Measurements from ENCODE around the gene SLIT3.
"Not testable (repeated sequence)": the region's sequence is repeated elsewhere in the genome, so short reads cannot be mapped to it uniquely, and the experiment has no call there.

Gene SLIT3

GRCh38 chr5:169114466-169115065 is 186.4 kb downstream of the SLIT3 start:
- H3K9me3 Mint-ChIP-seq, result no peaks in the 10 kb centered on the region
- H3K27me3 Mint-ChIP-seq, result no peaks in the 10 kb centered on the region
- H3K4me3 Mint-ChIP-seq, result no peak overlapping the region
- no peaks in the 10 kb centered on the region for H3K36me3 Mint-ChIP-seq
- no peak overlapping the region for H3K27ac Mint-ChIP-seq
- H3K4me1 Mint-ChIP-seq, result no peaks in the 10 kb centered on the region

GRCh38 chr5:169112016-169112415 is 188.9 kb downstream of the SLIT3 start:
- Mint-ChIP-seq H3K36me3 (no peaks in the 10 kb centered on the region), H3K27ac (no peak overlapping the region), H3K27me3 (no peaks in the 10 kb centered on the region), H3K4me1 (no peaks in the 10 kb centered on the region), H3K4me3 (no peak overlapping the region), H3K9me3 (no peaks in the 10 kb centered on the region)

- Mint-ChIP-seq H3K27me3 (peaks cover 1% of the 10 kb centered on the region), H3K4me3 (no peak overlapping the region), H3K36me3 (no peaks in the 10 kb centered on the region), H3K4me1 (no peaks in the 10 kb centered on the region), H3K27ac (no peak overlapping the region), H3K9me3 (no peaks in the 10 kb centered on the region)
These were observed 193.8 kb downstream of the SLIT3 start for GRCh38 chr5:169106911-169107706.

- H3K27me3 Mint-ChIP-seq, H3K27ac Mint-ChIP-seq, H3K4me3 Mint-ChIP-seq, H3K4me1 Mint-ChIP-seq, H3K36me3 Mint-ChIP-seq, H3K9me3 Mint-ChIP-seq: not testable (repeated sequence)
These were observed 195.4 kb downstream of the SLIT3 start for GRCh38 chr5:169105582-169105981.

GRCh38 chr5:169104937-169105494 is 195.9 kb downstream of the SLIT3 start:
- H3K27me3 Mint-ChIP-seq, result peaks cover 3% of the 10 kb centered on the region
- H3K27ac Mint-ChIP-seq, result no peak overlapping the region
- H3K4me1 Mint-ChIP-seq, result no peaks in the 10 kb centered on the region
- no peaks in the 10 kb centered on the region for H3K36me3 Mint-ChIP-seq
- H3K4me3 Mint-ChIP-seq, result no peak overlapping the region
- no peaks in the 10 kb centered on the region for H3K9me3 Mint-ChIP-seq

GRCh38 chr5:169103586-169104181 is 197.3 kb downstream of the SLIT3 start:
- peaks cover 3% of the 10 kb centered on the region for H3K27me3 Mint-ChIP-seq
- no peaks in the 10 kb centered on the region for H3K4me1 Mint-ChIP-seq
- no peak overlapping the region for H3K4me3 Mint-ChIP-seq
- no peaks in the 10 kb centered on the region for H3K36me3 Mint-ChIP-seq
- H3K27ac Mint-ChIP-seq, result no peak overlapping the region
- no peaks in the 10 kb centered on the region for H3K9me3 Mint-ChIP-seq

- Mint-ChIP-seq H3K27me3 (peaks cover 3% of the 10 kb centered on the region), H3K9me3 (no peaks in the 10 kb centered on the region), H3K4me3 (no peak overlapping the region), H3K27ac (no peak overlapping the region), H3K36me3 (no peaks in the 10 kb centered on the region), H3K4me1 (no peaks in the 10 kb centered on the region)
These were observed 199.0 kb downstream of the SLIT3 start for GRCh38 chr5:169101966-169102365.

- H3K4me1 Mint-ChIP-seq, result no peaks in the 10 kb centered on the region
- no peak overlapping the region for H3K4me3 Mint-ChIP-seq
- H3K27me3 Mint-ChIP-seq, result peaks cover 3% of the 10 kb centered on the region
- H3K9me3 Mint-ChIP-seq, result no peaks in the 10 kb centered on the region
- no peaks in the 10 kb centered on the region for H3K36me3 Mint-ChIP-seq
- no peak overlapping the region for H3K27ac Mint-ChIP-seq
These were observed 200.2 kb downstream of the SLIT3 start for GRCh38 chr5:169100735-169101075.

GRCh38 chr5:169099801-169100734 is 200.9 kb downstream of the SLIT3 start:
- no peaks in the 10 kb centered on the region for H3K36me3 Mint-ChIP-seq
- peaks cover 2% of the 10 kb centered on the region for H3K27me3 Mint-ChIP-seq
- H3K27ac Mint-ChIP-seq, result no peak overlapping the region
- no peaks in the 10 kb centered on the region for H3K9me3 Mint-ChIP-seq
- H3K4me1 Mint-ChIP-seq, result no peaks in the 10 kb centered on the region
- H3K4me3 Mint-ChIP-seq, result no peak overlapping the region

GRCh38 chr5:169098331-169099121 is 202.4 kb downstream of the SLIT3 start:
- no peaks in the 10 kb centered on the region for H3K4me1 Mint-ChIP-seq
- H3K9me3 Mint-ChIP-seq, result no peaks in the 10 kb centered on the region
- H3K27ac Mint-ChIP-seq, result no peak overlapping the region
- peaks cover 1% of the 10 kb centered on the region for H3K27me3 Mint-ChIP-seq
- no peak overlapping the region for H3K4me3 Mint-ChIP-seq
- H3K36me3 Mint-ChIP-seq, result no peaks in the 10 kb centered on the region

GRCh38 chr5:169097374-169098326 is 203.3 kb downstream of the SLIT3 start:
- Mint-ChIP-seq H3K4me3 (no peak overlapping the region), H3K9me3 (no peaks in the 10 kb centered on the region), H3K4me1 (no peaks in the 10 kb centered on the region), H3K27me3 (peaks cover 1% of the 10 kb centered on the region), H3K36me3 (no peaks in the 10 kb centered on the region), H3K27ac (no peak overlapping the region)

- no peaks in the 10 kb centered on the region for H3K36me3 Mint-ChIP-seq
- no peak overlapping the region for H3K27ac Mint-ChIP-seq
- H3K4me3 Mint-ChIP-seq, result no peak overlapping the region
- H3K9me3 Mint-ChIP-seq, result no peaks in the 10 kb centered on the region
- no peaks in the 10 kb centered on the region for H3K27me3 Mint-ChIP-seq
- H3K4me1 Mint-ChIP-seq, result no peaks in the 10 kb centered on the region
These were observed 205.0 kb downstream of the SLIT3 start for GRCh38 chr5:169095976-169096375.

- H3K36me3 Mint-ChIP-seq, result no peaks in the 10 kb centered on the region
These were observed 205.5 kb downstream of the SLIT3 start for GRCh38 chr5:169095410-169095960.

More at GRCh38 chr5:169095410-169095960, 205.5 kb downstream of the SLIT3 start:
- H3K27ac Mint-ChIP-seq, result no peak overlapping the region
- H3K27me3 Mint-ChIP-seq, result no peaks in the 10 kb centered on the region
- H3K4me3 Mint-ChIP-seq, result no peak overlapping the region
- H3K9me3 Mint-ChIP-seq, result no peaks in the 10 kb centered on the region
- H3K4me1 Mint-ChIP-seq, result no peaks in the 10 kb centered on the region
